ENCODE results near the gene SNX10.

The SNX10 gene

GRCh38 chr7:26295586-26295985 lies 3.9 kb downstream of the SNX10 start:
- DNase-seq (ENCODE audit: extremely low read depth in 1 of 2, low read depth in 1 of 2): no peak

- DNase-seq (ENCODE audit: extremely low read depth in 1 of 2, low read depth in 1 of 2): no peak
These were observed 6.9 kb downstream of the SNX10 start for GRCh38 chr7:26298472-26299058.

GRCh38 chr7:26305090-26305868 lies 13.6 kb downstream of the SNX10 start:
- no peak for DNase-seq (ENCODE audit: extremely low read depth in 1 of 2, low read depth in 1 of 2)

- no peak for DNase-seq (ENCODE audit: extremely low read depth in 1 of 2, low read depth in 1 of 2)
These were observed 14.4 kb downstream of the SNX10 start for GRCh38 chr7:26305869-26306665.

GRCh38 chr7:26306790-26307189 lies 15.1 kb downstream of the SNX10 start:
- DNase-seq (ENCODE audit: extremely low read depth in 1 of 2, low read depth in 1 of 2): no peak

GRCh38 chr7:26307226-26307625 lies 15.6 kb downstream of the SNX10 start:
- no peak for DNase-seq (ENCODE audit: extremely low read depth in 1 of 2, low read depth in 1 of 2)

GRCh38 chr7:26307791-26308190 lies 16.1 kb downstream of the SNX10 start:
- DNase-seq (ENCODE audit: extremely low read depth in 1 of 2, low read depth in 1 of 2): no peak

- no peak for DNase-seq (ENCODE audit: extremely low read depth in 1 of 2, low read depth in 1 of 2)
These were observed 16.9 kb downstream of the SNX10 start for GRCh38 chr7:26308551-26308950.

- DNase-seq (ENCODE audit: extremely low read depth in 1 of 2, low read depth in 1 of 2): no peak
These were observed 17.4 kb downstream of the SNX10 start for GRCh38 chr7:26309089-26309488.

GRCh38 chr7:26311798-26312197 lies 20.1 kb downstream of the SNX10 start:
- DNase-seq (ENCODE audit: extremely low read depth in 1 of 2, low read depth in 1 of 2): no peak

GRCh38 chr7:26317211-26317610 lies 25.5 kb downstream of the SNX10 start:
- DNase-seq (ENCODE audit: extremely low read depth in 1 of 2, low read depth in 1 of 2): no peak

GRCh38 chr7:26318921-26319320 lies 27.3 kb downstream of the SNX10 start:
- DNase-seq (ENCODE audit: extremely low read depth in 1 of 2, low read depth in 1 of 2): no peak

- DNase-seq (ENCODE audit: extremely low read depth in 1 of 2, low read depth in 1 of 2): no peak
These were observed 28.0 kb downstream of the SNX10 start for GRCh38 chr7:26319636-26320035.

- DNase-seq (ENCODE audit: extremely low read depth in 1 of 2, low read depth in 1 of 2): no peak
These were observed 29.2 kb downstream of the SNX10 start for GRCh38 chr7:26320878-26321277.

GRCh38 chr7:26321435-26321834 lies 29.8 kb downstream of the SNX10 start:
- DNase-seq (ENCODE audit: extremely low read depth in 1 of 2, low read depth in 1 of 2): no peak

GRCh38 chr7:26326211-26326610 lies 34.5 kb downstream of the SNX10 start:
- no peak for DNase-seq (ENCODE audit: extremely low read depth in 1 of 2, low read depth in 1 of 2)

- DNase-seq (ENCODE audit: extremely low read depth in 1 of 2, low read depth in 1 of 2): no peak
These were observed 37.1 kb downstream of the SNX10 start for GRCh38 chr7:26328498-26329390.

GRCh38 chr7:26329520-26330255 lies 38.0 kb downstream of the SNX10 start:
- no peak for DNase-seq (ENCODE audit: extremely low read depth in 1 of 2, low read depth in 1 of 2)

- no peak for DNase-seq (ENCODE audit: extremely low read depth in 1 of 2, low read depth in 1 of 2)
These were observed 39.5 kb downstream of the SNX10 start for GRCh38 chr7:26331113-26331512.

- no peak for DNase-seq (ENCODE audit: extremely low read depth in 1 of 2, low read depth in 1 of 2)
These were observed 40.1 kb downstream of the SNX10 start for GRCh38 chr7:26331789-26332188.

All from stimulated activated CD8-positive, alpha-beta memory T cell treated with anti-CD3 and anti-CD28 coated beads, Interleukin-7, amount 100 ng/mL, for 48 hours (primary cell).